Myocyte (in vitro differentiated cells): ENCODE results near the gene PTAFR. TPM values are rescaled to one million over a fixed set of nuclear protein-coding genes. Genes with fewer than 3 reads are reported as not detected.

Source experiments
- DNase-seq: peaks from one replicate; pipeline ENCODE4 v3.0.0-alpha.2; 2012; ENCODE audit warnings: low read depth
- total RNA-seq: library from RNA; depleted of rRNA; stranded (reverse); fragments of >200 nt; gene quantifications from 2 replicates; pipeline ENCODE4 v1.2.3, GENCODE V29; 2014

PTAFR gene
- total RNA-seq, 1 donor from 2014 or later, result not detected

DNA sequence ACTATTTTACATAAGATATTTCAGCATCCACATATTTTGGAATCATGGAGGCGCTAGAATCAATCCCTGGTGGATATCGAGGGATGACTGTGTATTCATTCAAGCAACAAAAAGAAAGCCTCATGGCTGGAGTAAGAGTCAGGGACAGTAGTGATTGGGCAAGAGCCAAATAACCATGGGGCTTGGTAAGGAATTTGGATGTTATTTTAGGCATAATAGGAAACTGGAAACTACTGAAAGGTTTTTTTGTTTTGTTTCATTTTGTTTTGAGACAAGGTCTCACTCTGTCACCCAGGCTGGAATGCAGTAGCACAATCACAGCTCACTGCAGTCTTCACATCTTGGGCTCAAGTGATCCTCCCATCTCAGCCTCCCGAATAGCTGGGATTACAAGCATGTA lies 54.3 kb downstream of the PTAFR start:
- peak; percentile 47 for DNase-seq

DNA sequence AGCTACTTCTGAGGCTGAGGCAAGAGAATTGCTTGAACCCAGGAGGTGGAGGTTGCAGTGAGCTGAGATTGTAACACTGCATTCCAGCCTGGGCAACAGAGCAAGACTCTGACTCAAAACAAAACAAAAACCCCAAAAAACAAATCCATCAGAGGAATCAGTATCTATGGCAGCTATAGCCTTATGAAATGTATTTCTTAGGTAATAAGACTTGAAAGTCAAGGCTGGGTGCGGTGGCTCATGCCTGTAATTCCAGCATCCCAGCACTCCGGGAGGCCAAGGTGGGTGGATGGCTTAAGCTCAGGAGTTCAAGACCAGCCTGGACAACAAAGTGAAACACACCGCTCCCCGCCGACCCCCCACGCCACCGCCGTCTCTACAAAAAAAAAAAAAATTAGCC lies 56.9 kb downstream of the PTAFR start:
- DNase-seq, result no peak

DNA sequence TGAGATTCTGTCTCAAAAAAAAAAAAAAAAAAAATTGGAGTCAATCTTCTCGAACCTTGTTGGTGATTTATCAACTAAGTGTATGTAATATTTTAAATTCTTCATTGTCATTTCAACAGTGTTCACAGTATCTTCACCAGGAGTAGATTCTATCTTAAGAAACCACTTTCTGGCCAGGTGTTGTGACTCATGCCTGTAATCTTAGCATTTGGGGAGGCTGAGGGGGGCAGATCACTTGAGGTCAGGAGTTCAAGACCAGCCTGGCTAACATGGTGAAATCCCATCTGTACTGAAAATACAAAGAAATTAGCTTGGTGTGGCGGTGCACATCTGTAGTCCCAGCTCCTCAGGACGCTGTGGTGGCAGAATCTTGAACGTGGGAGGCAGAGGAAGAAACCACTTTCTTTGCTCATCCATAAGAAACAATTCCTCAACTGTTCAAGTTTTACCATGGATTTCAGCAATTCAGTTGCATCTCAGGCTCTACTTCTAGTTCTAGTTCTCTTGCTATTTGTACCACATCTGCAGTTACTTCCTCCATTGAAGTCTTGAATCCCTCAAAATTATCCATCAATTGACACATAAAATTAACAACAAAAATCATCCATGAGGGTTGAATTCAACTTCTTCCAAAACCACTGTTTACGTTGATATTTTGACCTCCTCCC lies 57.7 kb downstream of the PTAFR start:
- DNase-seq, result no peak

DNA sequence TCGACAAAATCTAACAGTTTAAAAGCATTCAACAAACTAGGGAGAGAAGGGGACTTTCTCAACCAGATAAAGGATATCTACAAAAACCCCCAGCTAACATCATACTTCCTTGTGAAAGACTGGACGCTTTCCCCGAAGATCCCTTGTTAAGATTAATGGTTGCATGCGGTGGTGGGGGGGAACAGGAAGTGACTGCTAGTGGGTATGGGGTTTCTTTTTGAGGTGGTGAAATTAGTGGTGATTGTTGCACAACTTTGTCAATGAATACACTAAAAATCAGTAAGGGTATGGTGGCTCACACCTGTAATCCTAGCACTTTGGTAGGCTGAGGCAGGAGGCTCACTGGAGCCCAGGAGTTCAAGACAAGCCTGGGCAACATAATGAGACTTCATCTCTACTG lies 61.2 kb downstream of the PTAFR start:
- DNase-seq, result no peak

DNA sequence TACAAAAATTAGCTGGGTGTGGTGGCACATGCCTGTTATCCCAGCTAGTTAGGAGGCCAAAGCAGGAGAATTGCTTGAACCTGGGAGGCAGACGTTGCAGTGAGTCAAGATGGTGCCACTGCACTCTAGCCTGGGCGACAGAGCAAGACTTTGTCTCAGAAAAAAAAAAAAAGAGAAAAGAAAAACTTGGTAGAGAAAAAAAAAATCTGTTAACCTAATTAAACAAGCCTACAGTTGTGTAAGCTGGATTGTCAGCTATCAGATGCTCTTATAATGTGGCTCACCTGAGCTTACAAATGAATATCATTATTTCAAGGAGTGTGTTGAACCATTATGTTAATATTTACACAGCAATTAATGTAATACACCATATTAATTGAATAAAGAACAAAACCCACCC lies 61.6 kb downstream of the PTAFR start:
- no peak for DNase-seq

DNA sequence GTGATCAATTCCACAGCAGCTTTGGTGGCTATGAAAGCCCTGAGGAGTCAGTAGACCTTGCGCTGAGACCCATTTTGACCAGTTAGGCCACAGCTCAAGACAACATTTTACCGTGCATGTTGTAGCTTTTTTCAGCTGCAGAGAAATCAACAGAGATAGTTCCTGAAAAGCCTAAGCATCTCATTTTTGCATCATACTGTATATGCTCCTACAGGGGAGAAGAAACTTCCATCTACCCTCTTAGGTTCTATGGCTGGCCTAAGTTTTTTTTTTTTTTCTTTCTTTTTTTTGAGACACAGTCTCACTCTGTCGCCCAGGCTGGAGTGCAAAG lies 63.3 kb downstream of the PTAFR start:
- no peak for DNase-seq

DNA sequence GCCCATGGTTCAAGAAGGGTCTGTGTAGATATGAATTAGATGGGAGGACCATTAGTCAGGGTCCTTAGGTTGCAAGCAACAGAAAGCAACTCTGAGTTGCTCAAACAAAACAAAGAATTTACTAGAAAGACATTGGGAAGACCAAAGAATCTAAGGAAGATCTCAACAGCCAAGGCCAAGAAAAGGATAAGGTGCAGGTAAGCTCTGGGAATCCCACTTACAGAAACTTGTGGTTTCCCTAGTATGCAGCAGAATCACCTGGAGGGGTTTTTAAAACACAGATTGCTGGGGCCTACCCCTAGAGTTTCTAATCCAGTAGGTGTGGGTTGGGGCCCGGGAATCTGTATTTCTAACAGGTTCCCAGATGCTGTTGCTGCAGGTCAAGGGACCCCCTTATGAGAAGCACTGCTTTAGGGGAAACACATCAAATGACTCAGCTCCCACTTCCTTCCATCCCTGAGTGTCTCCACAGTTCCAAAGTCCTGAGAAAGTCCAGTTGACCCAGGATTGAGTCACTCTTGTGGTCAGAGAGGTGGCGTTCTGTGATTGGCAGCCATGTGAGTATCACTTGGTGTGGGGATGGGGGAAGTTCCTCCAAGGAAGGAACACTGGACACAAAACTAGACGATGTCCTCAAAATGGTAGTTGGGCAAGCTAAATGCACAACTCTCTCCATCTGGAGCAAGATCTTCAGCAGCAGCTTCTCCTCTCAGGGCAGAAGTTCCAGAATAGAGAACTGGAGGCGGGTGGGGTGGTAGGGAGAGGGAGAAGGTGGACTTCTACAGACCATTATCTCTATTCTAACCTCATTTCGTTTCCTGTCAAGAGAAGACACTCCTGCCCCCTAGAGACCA lies 63.9 kb downstream of the PTAFR start:
- peak; percentile 39 for DNase-seq

DNA sequence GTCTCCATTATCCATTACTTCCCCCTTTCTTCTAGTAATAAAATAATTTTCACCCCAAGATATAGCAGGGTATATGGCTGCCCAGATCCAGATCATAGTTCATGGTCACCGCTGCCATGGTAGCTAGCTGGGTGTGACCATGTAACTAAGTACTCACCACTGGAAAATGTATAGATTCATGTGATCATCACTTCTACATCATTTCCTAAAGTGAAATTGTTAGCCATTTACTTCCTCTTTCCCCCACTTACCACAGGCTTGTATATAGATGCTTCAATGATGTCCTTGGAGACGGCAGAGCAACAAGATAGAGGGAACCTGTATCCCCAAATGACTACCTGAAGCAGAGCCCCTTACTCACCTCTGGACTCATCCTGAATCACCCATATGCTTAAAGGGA lies 65.3 kb downstream of the PTAFR start:
- DNase-seq, result no peak

DNA sequence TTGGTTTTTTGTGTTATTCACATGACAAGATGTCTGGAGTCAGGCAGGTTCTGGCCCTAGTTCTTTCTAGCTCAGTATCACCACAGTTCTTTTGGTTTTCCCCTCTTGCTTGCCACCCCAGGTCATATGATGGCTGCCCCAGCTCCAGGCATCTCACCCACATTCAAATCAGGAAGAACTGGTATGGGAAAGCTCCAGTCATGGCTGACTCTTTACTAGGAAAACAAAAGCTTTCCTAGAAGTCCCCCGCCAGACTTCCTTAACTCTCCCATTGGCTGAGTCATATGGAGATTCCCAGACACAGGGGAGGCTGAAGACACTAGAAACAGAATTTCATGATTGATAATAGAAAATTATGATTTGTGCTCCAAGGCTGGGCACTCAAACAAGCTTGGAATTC lies 65.9 kb downstream of the PTAFR start:
- DNase-seq, result no peak

DNA sequence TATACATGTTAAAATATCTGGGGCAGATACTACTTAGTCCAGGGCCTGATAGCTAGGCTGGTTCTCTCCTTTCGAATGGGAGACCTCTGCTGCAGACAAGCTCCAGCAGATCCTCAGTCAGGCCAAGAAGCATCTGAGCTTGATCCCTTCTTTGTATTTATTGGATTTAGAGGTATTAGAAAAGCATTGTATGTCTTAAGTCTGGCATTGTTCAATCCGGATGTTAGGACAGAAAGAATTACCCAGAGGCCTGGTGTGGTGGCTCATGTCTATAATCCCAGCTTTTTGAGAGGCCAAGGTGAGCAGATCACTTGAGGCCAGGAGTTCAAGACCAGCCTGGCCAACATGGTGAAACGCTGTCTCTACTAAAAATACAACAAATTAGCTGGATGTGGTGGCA lies 66.9 kb downstream of the PTAFR start:
- no peak for DNase-seq

DNA sequence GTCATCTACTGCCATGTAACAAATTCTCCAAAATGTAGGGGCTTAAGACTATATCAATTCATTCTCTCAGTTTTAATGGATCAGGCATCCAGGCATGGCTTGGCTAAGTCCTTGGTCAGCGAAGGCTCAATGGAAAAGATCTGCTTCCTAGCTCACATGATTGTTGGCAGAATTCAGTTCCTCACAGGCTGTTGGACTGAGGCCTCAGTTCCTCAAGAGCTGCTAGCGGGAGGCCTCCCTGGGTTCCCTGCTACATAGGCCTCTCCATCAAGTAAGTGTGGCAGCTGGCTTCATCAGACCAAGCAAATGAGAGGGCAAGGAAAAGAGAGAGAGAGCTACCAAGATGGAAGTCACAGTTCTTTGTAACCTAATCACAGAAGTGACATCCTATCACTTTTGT lies 68.5 kb downstream of the PTAFR start:
- DNase-seq, result no peak

DNA sequence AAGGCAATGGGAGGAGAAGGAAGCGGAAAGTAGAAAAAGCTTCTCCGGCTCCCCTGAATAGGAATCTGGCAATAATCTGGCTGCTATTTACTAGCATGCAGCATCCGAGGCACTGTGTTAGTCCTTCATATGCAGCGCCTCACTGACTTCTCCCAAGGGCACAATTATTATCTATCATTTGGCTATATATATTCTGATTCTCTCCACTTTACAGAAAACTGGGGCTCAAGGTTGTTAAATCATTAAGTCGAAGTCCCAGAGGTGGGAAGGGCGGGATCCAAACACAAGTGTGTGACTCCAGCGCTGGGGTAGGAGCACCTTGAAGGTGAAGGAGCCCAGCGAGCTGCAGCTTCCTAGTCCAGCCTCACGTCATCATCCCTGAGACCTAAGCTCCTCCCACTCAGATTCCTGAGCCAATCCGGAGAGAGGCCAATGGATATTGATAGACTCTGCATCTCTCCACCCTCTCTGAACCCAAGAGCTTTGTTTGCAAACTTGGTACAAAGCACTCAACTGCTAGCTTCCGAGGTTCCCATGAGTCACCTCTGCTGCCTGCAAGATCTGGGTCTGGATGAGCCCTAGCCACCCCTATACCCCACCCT lies 71.5 kb downstream of the PTAFR start:
- peak; percentile 40 for DNase-seq

DNA sequence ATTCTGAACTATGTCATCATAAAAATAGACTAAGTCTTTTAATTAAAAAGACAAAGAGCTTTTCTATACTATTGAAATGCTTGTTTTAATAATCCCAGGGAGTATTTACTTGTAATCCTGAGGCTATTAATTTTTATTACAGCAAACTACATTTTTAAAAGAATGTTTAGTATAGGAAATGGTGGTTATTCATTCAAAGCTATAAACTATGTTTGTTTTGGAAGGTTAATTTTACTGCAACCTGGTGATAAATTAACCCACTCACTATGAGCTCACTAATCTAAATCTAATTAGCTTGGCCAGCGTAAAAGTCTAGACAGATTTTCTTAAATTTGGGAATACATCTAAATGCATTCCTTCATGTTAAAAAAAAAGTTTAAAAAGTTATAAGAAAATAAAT lies 74.3 kb downstream of the PTAFR start:
- no peak for DNase-seq

DNA sequence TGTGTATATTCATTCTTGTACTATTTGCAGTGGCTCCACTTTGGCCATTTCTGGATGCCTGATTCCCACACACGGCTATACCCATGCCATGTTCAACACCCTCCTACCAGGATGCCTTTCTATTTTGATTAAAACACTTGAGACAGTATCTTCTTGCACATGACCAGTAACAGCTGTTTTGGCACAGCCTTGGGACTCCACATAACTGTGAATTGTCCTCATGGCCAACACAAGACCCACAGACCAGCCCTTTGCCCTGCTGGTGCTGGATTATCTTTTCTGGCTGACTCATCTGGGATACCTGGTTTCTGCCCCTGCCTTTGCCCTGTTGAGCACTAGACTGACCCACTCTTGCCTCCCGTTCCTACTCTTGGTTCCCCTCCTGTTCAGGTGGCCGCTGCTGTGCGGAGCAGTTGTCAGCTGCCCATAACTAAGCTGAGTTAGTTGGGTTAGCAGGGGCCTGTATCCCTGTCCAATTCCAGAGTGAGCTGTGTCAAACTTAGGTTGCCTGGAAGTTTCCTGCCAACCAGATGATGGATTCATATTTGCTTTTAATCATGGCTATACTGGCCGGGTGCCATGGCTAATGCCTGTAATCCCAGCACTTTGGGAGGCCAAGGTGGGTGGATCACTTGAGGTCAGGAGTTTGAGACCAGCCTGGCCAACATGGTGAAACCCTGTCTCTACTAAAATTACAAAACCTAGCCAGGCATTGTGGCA lies 77.3 kb downstream of the PTAFR start:
- peak; percentile 98 for DNase-seq

Other genes with a start within 250 kb of the PTAFR start
- gene SMPDL3B, start 241.7 kb downstream of the PTAFR start, total RNA-seq, result not detected in 2 replicates
- gene XKR8, start 216.7 kb downstream of the PTAFR start, total RNA-seq, result 5.1 and 6.6 TPM in 2 replicates
- gene EYA3, start 88.1 kb downstream of the PTAFR start, total RNA-seq, result 19.6 and 22.0 TPM in 2 replicates
- 67.7 and 82.3 TPM in 2 replicates for gene DNAJC8, start 56.3 kb upstream of the PTAFR start, total RNA-seq
- 180 and 183 TPM in 2 replicates for gene ATP5IF1, start 59.4 kb upstream of the PTAFR start, total RNA-seq
- gene SESN2, start 82.8 kb upstream of the PTAFR start, total RNA-seq, result 18.0 and 18.5 TPM in 2 replicates
- 9.2 and 15.2 TPM in 2 replicates for gene MED18, start 152.3 kb upstream of the PTAFR start, total RNA-seq
- 13.0 and 13.2 TPM in 2 replicates for gene PHACTR4, start 193.1 kb upstream of the PTAFR start, total RNA-seq